B cell (primary cell): ENCODE measurements around the gene RNF166. TPM values are rescaled to one million over a fixed set of nuclear protein-coding genes. Genes with fewer than 3 reads are reported as not detected.

ENCODE experiments used
- ATAC-seq: fragments of 200-7000 bp; cut with Tn5 transposase; one replicate; pipeline ENCODE4 v1.10.0; 2021; ENCODE audit warnings: low read depth, mild to moderate bottlenecking, moderate number of reproducible peaks, moderate library complexity
- CTCF ChIA-PET: fragments of 350-600 bp; sonication (Branson Sonifier 250); formaldehyde crosslinking; loops from one replicate; lab custom pipeline; 2021; ENCODE audit warnings: antibody characterized with exemption, inconsistent platforms; lab: Charles Lee
- POLR2A ChIA-PET: fragments of 350-600 bp; sonication (Branson Sonifier 250); formaldehyde crosslinking; loops from one replicate; lab custom pipeline; 2021; ENCODE audit warnings: antibody characterized with exemption; lab: Charles Lee
- DNase-seq: peaks from one replicate; pipeline ENCODE4 v3.0.0; 2013
- H2AFZ ChIP-seq: 2 replicates; pipeline ENCODE4 v1.6.1; 2012; ENCODE audit warnings: mild to moderate bottlenecking, low read depth, low read length; ENCODE audit not compliant: insufficient read depth, poor library complexity, severe bottlenecking
- H3K27ac ChIP-seq, 2 donors: 1 replicate in 1 of 2; 2 replicates in 1 of 2; pipeline ENCODE4 v1.5.1; 2012 to 2013; ENCODE audit warnings: low read length in 2 of 2, mild to moderate bottlenecking in 2 of 2, moderate library complexity in 1 of 2
- H3K27me3 ChIP-seq, 4 experiments: fragments of 200-600 bp in 1 of 4; sonication (generic) in 1 of 4; replicated peaks in 1 of 4; 1 replicate in 2 of 4; 2 replicates in 2 of 4; pipeline versions ENCODE4 v1.6.1 to v1.7.0; 2013 to 2016; ENCODE audit warnings: low read length in 3 of 4, mild to moderate bottlenecking in 2 of 4, mixed read lengths in 1 of 4, moderate library complexity in 1 of 4; ENCODE audit not compliant: insufficient read depth in 4 of 4, control insufficient read depth in 3 of 4; ENCODE audit errors: control extremely low read depth in 1 of 4
- H3K36me3 ChIP-seq, 2 experiments: replicated peaks in 1 of 2; 1 replicate in 1 of 2; 2 replicates in 1 of 2; pipeline versions ENCODE4 v1.6.1 to v1.7.1; 2013; ENCODE audit warnings: low read length in 1 of 2; ENCODE audit not compliant: insufficient read depth in 2 of 2, control insufficient read depth in 1 of 2; ENCODE audit errors: control extremely low read depth in 1 of 2, extremely low read depth in 1 of 2
- H3K4me1 ChIP-seq, 2 donors: fragments of 200-600 bp in 1 of 2; sonication (generic) in 1 of 2; 1 replicate in 1 of 2; 2 replicates in 1 of 2; pipeline versions ENCODE4 v1.5.1 to v1.6.1; 2013 to 2017; ENCODE audit warnings: low read length in 2 of 2; ENCODE audit not compliant: control insufficient read depth in 2 of 2, insufficient read depth in 2 of 2
- H3K4me2 ChIP-seq: replicated peaks from 2 replicates; pipeline ENCODE3; 2012; ENCODE audit warnings: mild to moderate bottlenecking, low read depth, low read length; ENCODE audit not compliant: poor library complexity, severe bottlenecking
- H3K4me3 ChIP-seq, 5 experiments: fragments of 200-600 bp in 1 of 5; sonication (generic) in 1 of 5; 1 replicate in 3 of 5; 2 replicates in 2 of 5; pipeline versions ENCODE4 v1.5.1 to v1.7.0; 2011 to 2016; ENCODE audit warnings: low read length in 4 of 5, mild to moderate bottlenecking in 4 of 5, low read depth in 2 of 5, control low read depth in 1 of 5, moderate library complexity in 1 of 5; ENCODE audit not compliant: insufficient read depth in 1 of 5; ENCODE audit errors: control extremely low read depth in 1 of 5, extremely low read depth in 1 of 5
- H3K79me2 ChIP-seq: fragments of 200-600 bp; sonication (generic); one replicate; pipeline ENCODE4 v1.6.0; 2016; ENCODE audit warnings: low read length; ENCODE audit not compliant: control insufficient read depth, insufficient read depth
- H3K9ac ChIP-seq: fragments of 200-600 bp; sonication (generic); 2 replicates; pipeline ENCODE4 v1.6.1; 2017; ENCODE audit warnings: mild to moderate bottlenecking, low read length, moderate library complexity
- H3K9me3 ChIP-seq, 3 donors: one replicate each; pipeline versions ENCODE4 v1.6.1 to v1.7.1; 2013; ENCODE audit warnings: low read length in 2 of 3; ENCODE audit not compliant: control insufficient read depth in 2 of 3, insufficient read depth in 1 of 3; ENCODE audit errors: control extremely low read depth in 1 of 3
- H4K20me1 ChIP-seq: 2 replicates; pipeline ENCODE4 v1.6.0; 2012; ENCODE audit warnings: mild to moderate bottlenecking, low read length; ENCODE audit not compliant: insufficient read depth, control insufficient read depth, poor library complexity, severe bottlenecking
- H3K27ac Mint-ChIP-seq: one replicate; pipeline ENCODE4 v1.8.0; 2021; ENCODE audit warnings: mixed read lengths
- H3K27me3 Mint-ChIP-seq: one replicate; pipeline ENCODE4 v1.8.0; 2021; ENCODE audit warnings: mixed read lengths
- H3K4me1 Mint-ChIP-seq: one replicate; pipeline ENCODE4 v1.8.0; 2021; ENCODE audit warnings: mixed read lengths
- H3K4me3 Mint-ChIP-seq: one replicate; pipeline ENCODE4 v1.8.0; 2021; ENCODE audit warnings: mixed read lengths
- H3K9me3 Mint-ChIP-seq: one replicate; pipeline ENCODE4 v1.8.0; 2022; ENCODE audit warnings: mixed read lengths; ENCODE audit not compliant: insufficient read depth
- CTCF ChIP-seq: fragments of 200-600 bp; IDR thresholded peaks from one replicate; pipeline ENCODE4 v1.8.0; 2022; ENCODE audit warnings: antibody characterized with exemption, mild to moderate bottlenecking
- EZH2 ChIP-seq: IDR thresholded peaks from 2 replicates; pipeline ENCODE4 v1.6.1; 2012; ENCODE audit warnings: borderline replicate concordance, low read depth, mild to moderate bottlenecking, moderate library complexity, low read length; ENCODE audit not compliant: insufficient read depth, poor library complexity, severe bottlenecking
- WGBS: methylation state at CpG from one replicate; pipeline ENCODE4 v1.1.5; 2013; ENCODE audit warnings: missing lambda C conversion rate; ENCODE audit not compliant: insufficient coverage; 5-methylcytosine and 5-hydroxymethylcytosine counted together
- intact Hi-C: fragments of 100-400 bp; cut with micrococcal nuclease; formaldehyde crosslinking; loops from one replicate; pipeline ENCODE4 v1.10.0; 2022
- polyA plus RNA-seq: library from polyadenylated mRNA; depleted of rRNA; stranded (reverse); fragments of >200 nt; gene quantifications from 2 replicates; pipeline ENCODE4 v1.2.3, GENCODE V29; 2012
- total RNA-seq, 2 donors: library from RNA; stranded (reverse); fragments of 120-200 nt in 1 of 2; gene quantifications; 1 replicate in 1 of 2; 2 replicates in 1 of 2; pipeline versions ENCODE4 v1.2.3 to v1.2.4, GENCODE V29; 2013 to 2022

Gene RNF166
- total and polyA plus RNA-seq, 2 donors (not counting 1 experiment from before 2014, with no cell fraction given), result 64.1 to 65.0 TPM

- Mint-ChIP-seq H3K27ac (no peak overlapping the region), H3K9me3 (no peaks in the 10 kb centered on the region), H3K4me3 (no peak overlapping the region), H3K4me1 (no peaks in the 10 kb centered on the region), H3K27me3 (no peaks in the 10 kb centered on the region)
- Histone ChIP-seq H3K4me3 (no peak overlapping the region), H3K79me2 (peaks cover 16% of the 10 kb centered on the region), H3K36me3 (peaks cover 0 to 93% of the 10 kb centered on the region in 2 experiments), H3K9me3 (no peaks in the 10 kb centered on the region), H3K27ac (no peak overlapping the region), H4K20me1 (peaks cover 19% of the 10 kb centered on the region), H3K9ac (no peak overlapping the region), H3K4me2 (no peak overlapping the region), H3K4me1 (no peaks in the 10 kb centered on the region), H3K27me3 (no peaks in the 10 kb centered on the region), H2AFZ (no peak overlapping the region)
- POLR2A ChIA-PET, result no interaction called here
- DNase-seq (no peak), ATAC-seq (no peak)
- 96% methylated on average over 53 of the region's 61 CpGs for WGBS
- TF ChIP-seq CTCF (no peak), EZH2 (no peak)
- intact Hi-C loops, result no loop called here
- CTCF ChIA-PET, result interaction anchor here (1.2 to 1.5 kb wide), 2 partner anchors 15 kb away, joined by 3 to 5 read pairs; no protein-coding TSS in a partner anchor
These were observed 15.9 kb upstream of the RNF166 start for GRCh38 chr16:88721815-88722755.

- Histone ChIP-seq H2AFZ (no peak overlapping the region), H3K9ac (no peak overlapping the region), H3K4me2 (no peak overlapping the region), H4K20me1 (peaks cover 19% of the 10 kb centered on the region), H3K79me2 (peaks cover 21% of the 10 kb centered on the region), H3K4me1 (no peaks in the 10 kb centered on the region), H3K36me3 (peaks cover 0 to 94% of the 10 kb centered on the region in 2 experiments), H3K4me3 (no peak overlapping the region), H3K27ac (no peak overlapping the region), H3K9me3 (no peaks in the 10 kb centered on the region), H3K27me3 (no peaks in the 10 kb centered on the region)
- intact Hi-C loops, result no loop called here
- Mint-ChIP-seq H3K4me3 (no peak overlapping the region), H3K27me3 (no peaks in the 10 kb centered on the region), H3K27ac (no peak overlapping the region), H3K4me1 (no peaks in the 10 kb centered on the region), H3K9me3 (no peaks in the 10 kb centered on the region)
- CTCF ChIA-PET, result interaction anchor here (1.5 kb wide), 1 partner anchor 16 kb away, joined by 3 read pairs; no protein-coding TSS in a partner anchor
- ATAC-seq, result no peak
- TF ChIP-seq EZH2, result no peak
- TF ChIP-seq CTCF, result no peak
- POLR2A ChIA-PET, result no interaction called here
- DNase-seq, result no peak
- 96% methylated on average over 17 of the region's 17 CpGs for WGBS
These were observed 15.0 kb upstream of the RNF166 start for GRCh38 chr16:88721236-88721635.
